A673 (cell line): ENCODE measurements around the gene PTK6. TPM values are rescaled to one million over a fixed set of nuclear protein-coding genes. Genes with fewer than 3 reads are reported as not detected.

Experiments used
- BruUV-seq: library from RNA; stranded (reverse); fragments of 400-500 nt; replicated peaks from 2 replicates; lab custom pipeline; 2021; lab: Mats Ljungman, UMichigan
- CTCF ChIA-PET: fragments of 300-600 bp; sonication (Branson Sonifier 250); formaldehyde crosslinking; loops from one replicate; lab custom pipeline; 2022; ENCODE audit warnings: antibody characterized with exemption; lab: Charles Lee
- POLR2A ChIA-PET: fragments of 300-600 bp; sonication (Branson Sonifier 250); formaldehyde crosslinking; loops from one replicate; lab custom pipeline; 2022; ENCODE audit warnings: antibody characterized with exemption; ENCODE audit not compliant: low non-redundant PET; lab: Charles Lee
- DNase-seq: peaks from one replicate; pipeline ENCODE4 v3.0.0-alpha.2; 2015; ENCODE audit warnings: low spot score
- H3K27ac ChIP-seq: fragments of 200-600 bp; sonication (generic); 2 replicates; pipeline ENCODE4 v1.5.1; 2016; ENCODE audit warnings: mixed run types, low read depth, mild to moderate bottlenecking, mixed read lengths, antibody characterized with exemption, low read length; ENCODE audit not compliant: poor library complexity, severe bottlenecking
- H3K27me3 ChIP-seq: fragments of 200-600 bp; sonication (generic); replicated peaks from 2 replicates; pipeline ENCODE4 v1.6.1; 2017; ENCODE audit warnings: mixed run types, low read depth, mild to moderate bottlenecking, mixed read lengths, antibody characterized with exemption, low read length; ENCODE audit not compliant: insufficient read depth, poor library complexity
- H3K36me3 ChIP-seq: fragments of 200-600 bp; sonication (generic); 2 replicates; pipeline ENCODE4 v1.6.1; 2016; ENCODE audit warnings: mixed run types, mild to moderate bottlenecking, mixed read lengths, antibody characterized with exemption, low read length; ENCODE audit not compliant: insufficient read depth, poor library complexity, severe bottlenecking
- H3K4me1 ChIP-seq: fragments of 200-600 bp; sonication (generic); 2 replicates; pipeline ENCODE4 v1.6.1; 2017; ENCODE audit warnings: mixed run types, mild to moderate bottlenecking, mixed read lengths, antibody characterized with exemption, low read length; ENCODE audit not compliant: insufficient read depth, poor library complexity, severe bottlenecking
- H3K4me3 ChIP-seq: fragments of 200-600 bp; sonication (generic); 2 replicates; pipeline ENCODE4 v1.5.1; 2016; ENCODE audit warnings: low read depth, mixed run types, mild to moderate bottlenecking, mixed read lengths, low read length; ENCODE audit not compliant: poor library complexity, severe bottlenecking
- H3K9me3 ChIP-seq: fragments of 200-600 bp; sonication (generic); 2 replicates; pipeline ENCODE4 v1.6.1; 2016; ENCODE audit warnings: mixed run types, low read depth, mild to moderate bottlenecking, mixed read lengths, antibody characterized with exemption, low read length; ENCODE audit not compliant: poor library complexity, severe bottlenecking
- EZH2 ChIP-seq: fragments of 200-600 bp; sonication (generic); IDR thresholded peaks from 2 replicates; pipeline ENCODE4 v1.6.1; 2017; ENCODE audit warnings: borderline replicate concordance, low read depth, mild to moderate bottlenecking, mixed read lengths, antibody characterized with exemption, low read length; ENCODE audit not compliant: poor library complexity, severe bottlenecking
- intact Hi-C: fragments of 100-400 bp; cut with micrococcal nuclease; formaldehyde crosslinking; loops from one replicate; pipeline ENCODE4 v1.10.0; 2022; ENCODE audit not compliant: unreplicated experiment
- total RNA-seq: library from RNA; stranded (reverse); gene quantifications from 2 replicates; pipeline ENCODE4 v1.2.3, GENCODE V29; 2021
- TF ChIP-seq, protein P1 (sequence below): fragments of 300-800, 200-600 bp; sonication (generic); conservative IDR thresholded peaks from 2 replicates; pipeline ENCODE4 v1.5.1; 2017; ENCODE audit warnings: low read depth, mild to moderate bottlenecking, antibody characterized with exemption, low read length, moderate library complexity, mixed read lengths

The PTK6 gene
- total RNA-seq, 1 experiment from 2014 or later = not detected

GRCh38 chr20:63520504-63520933, 16.7 kb downstream of the PTK6 start, which contains the start of gene PPDPF:
Gene PPDPF (plus strand): TSS chr20:63520765. CDS start chr20:63521309, 544 bp downstream.
- no peaks in the 10 kb centered on the region for H3K27me3 ChIP-seq
- TF ChIP-seq EZH2 = no peak
- TF ChIP-seq, protein P1, sequence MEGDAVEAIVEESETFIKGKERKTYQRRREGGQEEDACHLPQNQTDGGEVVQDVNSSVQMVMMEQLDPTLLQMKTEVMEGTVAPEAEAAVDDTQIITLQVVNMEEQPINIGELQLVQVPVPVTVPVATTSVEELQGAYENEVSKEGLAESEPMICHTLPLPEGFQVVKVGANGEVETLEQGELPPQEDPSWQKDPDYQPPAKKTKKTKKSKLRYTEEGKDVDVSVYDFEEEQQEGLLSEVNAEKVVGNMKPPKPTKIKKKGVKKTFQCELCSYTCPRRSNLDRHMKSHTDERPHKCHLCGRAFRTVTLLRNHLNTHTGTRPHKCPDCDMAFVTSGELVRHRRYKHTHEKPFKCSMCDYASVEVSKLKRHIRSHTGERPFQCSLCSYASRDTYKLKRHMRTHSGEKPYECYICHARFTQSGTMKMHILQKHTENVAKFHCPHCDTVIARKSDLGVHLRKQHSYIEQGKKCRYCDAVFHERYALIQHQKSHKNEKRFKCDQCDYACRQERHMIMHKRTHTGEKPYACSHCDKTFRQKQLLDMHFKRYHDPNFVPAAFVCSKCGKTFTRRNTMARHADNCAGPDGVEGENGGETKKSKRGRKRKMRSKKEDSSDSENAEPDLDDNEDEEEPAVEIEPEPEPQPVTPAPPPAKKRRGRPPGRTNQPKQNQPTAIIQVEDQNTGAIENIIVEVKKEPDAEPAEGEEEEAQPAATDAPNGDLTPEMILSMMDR = no peak
- peaks cover 23% of the 10 kb centered on the region for H3K36me3 ChIP-seq
- ChIA-PET POLR2A (interaction anchor here (0.6 to 1.0 kb wide), 3 partner anchors 8 to 906 kb away, joined by 3 to 5 read pairs (median 4); partner anchors contain the start of gene STMN3), CTCF (interaction anchor here (0.6 kb wide), 2 partner anchors 12 to 464 kb away, joined by 4 to 6 read pairs; no protein-coding TSS in a partner anchor)
- BruUV-seq = no TSS peak
- H3K4me3 ChIP-seq = peak within 1 kb of the TSS; percentile 67
- intact Hi-C loops = no loop called here
- peak within 1 kb of the TSS; percentile 77 for H3K27ac ChIP-seq
- peak; percentile 84 for DNase-seq
- peaks cover 8% of the 10 kb centered on the region for H3K9me3 ChIP-seq
- H3K4me1 ChIP-seq = peaks cover 6% of the 10 kb centered on the region

- POLR2A ChIA-PET = interaction anchor here (0.6 to 1.0 kb wide), 2 partner anchors 9 to 134 kb away, joined by 4 to 5 read pairs; partner anchors contain the start of gene STMN3
Observed at GRCh38 chr20:63519668-63520503, 17.3 kb downstream of the PTK6 start.

More at GRCh38 chr20:63519668-63520503, 17.3 kb downstream of the PTK6 start:
- CTCF ChIA-PET = interaction anchor here (0.6 kb wide), 2 partner anchors 11 to 464 kb away, joined by 4 to 6 read pairs; no protein-coding TSS in a partner anchor
- Histone ChIP-seq H3K36me3 (peaks cover 23% of the 10 kb centered on the region), H3K9me3 (peaks cover 8% of the 10 kb centered on the region), H3K27me3 (no peaks in the 10 kb centered on the region), H3K27ac (peak overlapping the region; percentile 77), H3K4me3 (peak overlapping the region; percentile 67), H3K4me1 (peaks cover 6% of the 10 kb centered on the region)
- no TSS peak for BruUV-seq
- peak; percentile 68 for DNase-seq
- TF ChIP-seq EZH2 = no peak
- TF ChIP-seq, protein P1 = peak; percentile 30; the same call in 1 of the 2 replicates
- intact Hi-C loops = no loop called here
